Stimulated activated CD8-positive, alpha-beta memory T cell treated with anti-CD3 and anti-CD28 coated beads, Interleukin-2, amount 100 ng/mL, for 48 hours (primary cell): ENCODE measurements around the gene STUB1.

Source experiments
- DNase-seq, 2 donors: peaks; one replicate each; pipeline ENCODE4 v3.0.0-alpha.2; 2020; ENCODE audit warnings: low read depth in 2 of 2

Gene STUB1

DNA sequence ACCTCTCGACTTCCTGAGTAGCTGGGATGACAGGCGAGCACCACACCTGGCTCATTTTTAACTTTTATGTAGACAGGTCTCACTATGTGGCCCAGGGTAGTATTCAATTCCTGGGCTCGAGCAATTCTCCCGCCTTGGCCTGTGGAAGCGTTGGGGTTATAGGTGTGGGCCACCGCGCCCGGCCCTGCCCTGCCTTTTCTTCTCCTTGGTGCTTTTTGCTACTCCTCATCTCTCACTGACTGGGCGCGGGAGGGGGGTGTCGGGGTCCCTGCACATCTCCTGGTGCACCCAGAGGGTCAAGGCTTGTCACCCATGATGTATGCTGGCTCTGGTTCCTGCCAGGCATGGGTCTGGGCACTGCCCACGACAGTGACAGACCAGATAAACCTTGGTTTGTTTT, 35.7 kb upstream of the STUB1 start:
- DNase-seq = no peak

DNA sequence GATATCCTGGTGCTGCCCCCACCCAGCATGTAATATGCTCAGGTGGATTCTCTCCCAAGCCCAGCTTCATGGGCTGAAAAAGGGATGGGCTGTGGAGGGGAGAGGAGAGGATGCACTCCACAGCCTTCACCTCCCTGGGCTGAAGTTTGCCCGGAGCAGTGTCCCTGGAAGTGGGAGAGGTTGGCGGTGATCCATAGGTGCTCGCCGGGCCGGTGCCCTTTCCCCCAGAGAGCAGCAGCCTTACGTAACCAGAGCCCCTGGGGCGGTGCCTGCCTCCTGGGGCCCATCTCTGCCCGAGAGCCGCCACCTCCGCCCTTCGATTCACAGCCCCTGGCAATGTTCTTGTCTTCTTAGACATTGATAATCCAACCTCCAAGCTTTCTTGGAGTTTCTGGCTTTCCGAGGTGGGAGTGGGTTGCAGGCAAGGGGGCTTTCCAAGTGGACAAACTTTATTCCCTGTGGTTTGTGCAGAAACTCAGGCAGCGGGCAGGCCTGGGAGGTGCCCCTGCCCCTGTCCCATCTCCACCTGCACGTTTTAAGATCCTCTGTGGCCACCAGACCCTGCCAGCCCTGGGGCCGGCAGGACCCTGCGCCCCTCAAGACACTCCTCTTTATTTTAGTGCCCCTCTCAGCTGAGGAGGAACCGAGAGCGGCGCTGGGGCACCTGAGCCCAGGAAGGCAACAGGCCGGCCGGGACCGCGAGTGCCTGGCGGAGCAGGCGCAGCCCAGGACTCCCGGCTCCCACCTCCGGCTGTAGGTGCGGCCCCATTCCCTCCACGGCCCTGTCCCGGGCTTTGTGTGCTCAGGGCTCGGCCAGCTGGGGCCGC, 34.1 kb upstream of the STUB1 start:
- no peak for DNase-seq

DNA sequence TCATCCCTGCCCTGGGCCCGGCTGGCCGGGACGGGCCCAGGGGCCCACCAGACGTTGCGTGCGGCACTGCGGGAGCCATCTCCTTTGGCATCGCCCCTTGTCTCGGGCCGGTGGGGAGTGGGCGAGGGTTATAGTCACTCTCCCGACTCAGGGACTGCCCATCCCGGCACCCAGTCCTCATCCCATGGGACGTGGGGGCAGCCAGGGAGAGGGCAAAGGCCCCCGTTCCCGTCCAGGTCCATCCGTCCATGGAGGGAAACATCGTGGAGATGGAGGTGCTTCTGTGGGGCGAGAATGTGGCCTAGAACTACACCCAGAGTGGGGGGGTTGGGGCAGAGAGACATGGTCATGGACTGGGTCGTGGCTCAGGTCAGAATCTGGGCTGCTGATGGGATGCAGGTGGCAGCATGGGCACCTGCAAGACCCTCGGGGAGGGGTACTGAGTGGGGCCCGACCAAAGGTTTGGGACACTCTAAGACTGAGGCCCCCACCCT, 33.5 kb upstream of the STUB1 start:
- no peak for DNase-seq

DNA sequence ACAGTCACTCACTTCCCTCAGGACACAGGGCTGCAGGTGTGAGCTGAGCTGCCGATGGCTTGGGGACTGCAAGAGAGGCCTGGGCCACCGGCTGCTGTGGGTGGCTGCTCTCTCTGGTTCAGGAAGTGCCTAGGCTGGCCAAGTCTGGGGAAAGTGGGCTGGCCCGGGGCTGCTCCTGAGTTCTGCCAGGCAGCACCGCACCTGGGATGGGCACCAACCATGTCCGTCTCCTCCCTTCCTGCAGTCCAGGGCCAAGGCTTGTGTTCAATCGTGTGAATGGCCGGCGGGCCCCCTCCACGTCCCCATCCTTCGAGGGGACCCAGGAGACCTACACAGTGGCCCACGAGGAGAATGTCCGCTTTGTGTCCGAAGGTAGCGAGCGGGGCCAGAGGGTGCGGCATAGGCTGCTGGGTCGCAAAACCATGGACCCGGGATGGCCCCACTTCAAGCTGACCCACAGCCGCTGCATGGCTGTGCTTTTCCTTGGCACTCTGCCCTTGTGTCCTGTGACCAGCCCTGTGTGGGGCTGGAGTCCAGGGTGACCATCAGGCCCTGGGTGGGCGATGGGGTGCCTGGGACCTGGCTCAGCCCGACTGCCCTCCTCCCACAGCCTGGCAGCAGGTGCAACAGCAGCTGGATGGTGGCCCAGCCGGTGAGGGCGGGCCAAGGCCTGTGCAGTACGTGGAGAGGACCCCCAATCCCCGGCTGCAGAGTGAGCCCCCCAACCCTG, 32.9 kb upstream of the STUB1 start:
- DNase-seq = no peak

DNA sequence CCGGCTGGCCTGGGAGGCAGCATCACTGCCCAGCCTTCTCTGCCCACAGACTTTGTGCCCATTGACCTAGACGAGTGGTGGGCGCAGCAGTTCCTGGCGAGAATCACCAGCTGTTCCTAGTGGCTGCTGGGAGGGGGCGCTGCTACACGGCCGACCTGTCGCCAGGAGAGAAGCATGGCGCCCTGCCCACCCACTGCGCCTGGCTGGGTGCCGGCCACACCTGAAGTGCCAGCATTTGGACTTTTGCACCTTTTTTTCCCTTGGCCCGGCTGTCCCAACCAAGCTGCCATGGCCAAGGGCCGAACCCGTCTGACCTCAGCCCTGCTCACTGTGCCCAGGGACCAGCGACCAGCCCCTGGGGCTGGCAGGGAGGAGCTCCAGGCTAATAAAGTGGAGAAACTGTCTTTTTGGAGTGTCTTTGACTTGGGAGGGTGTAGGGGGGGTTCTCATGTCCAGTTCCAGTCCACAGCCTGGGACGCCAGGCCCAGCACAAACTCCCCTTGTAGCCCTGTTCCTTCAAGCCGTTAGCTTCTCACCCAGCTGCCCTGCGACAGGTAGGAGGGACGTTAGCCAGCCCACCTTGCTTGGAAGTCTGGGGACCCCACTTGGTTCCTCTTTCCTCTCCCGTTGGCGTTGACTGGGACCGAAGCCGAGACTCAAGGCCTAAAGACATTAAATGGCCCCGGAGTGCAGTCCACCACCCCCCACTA, 32.0 kb upstream of the STUB1 start:
- DNase-seq = peak in 1 of 2 donors; percentile 42

DNA sequence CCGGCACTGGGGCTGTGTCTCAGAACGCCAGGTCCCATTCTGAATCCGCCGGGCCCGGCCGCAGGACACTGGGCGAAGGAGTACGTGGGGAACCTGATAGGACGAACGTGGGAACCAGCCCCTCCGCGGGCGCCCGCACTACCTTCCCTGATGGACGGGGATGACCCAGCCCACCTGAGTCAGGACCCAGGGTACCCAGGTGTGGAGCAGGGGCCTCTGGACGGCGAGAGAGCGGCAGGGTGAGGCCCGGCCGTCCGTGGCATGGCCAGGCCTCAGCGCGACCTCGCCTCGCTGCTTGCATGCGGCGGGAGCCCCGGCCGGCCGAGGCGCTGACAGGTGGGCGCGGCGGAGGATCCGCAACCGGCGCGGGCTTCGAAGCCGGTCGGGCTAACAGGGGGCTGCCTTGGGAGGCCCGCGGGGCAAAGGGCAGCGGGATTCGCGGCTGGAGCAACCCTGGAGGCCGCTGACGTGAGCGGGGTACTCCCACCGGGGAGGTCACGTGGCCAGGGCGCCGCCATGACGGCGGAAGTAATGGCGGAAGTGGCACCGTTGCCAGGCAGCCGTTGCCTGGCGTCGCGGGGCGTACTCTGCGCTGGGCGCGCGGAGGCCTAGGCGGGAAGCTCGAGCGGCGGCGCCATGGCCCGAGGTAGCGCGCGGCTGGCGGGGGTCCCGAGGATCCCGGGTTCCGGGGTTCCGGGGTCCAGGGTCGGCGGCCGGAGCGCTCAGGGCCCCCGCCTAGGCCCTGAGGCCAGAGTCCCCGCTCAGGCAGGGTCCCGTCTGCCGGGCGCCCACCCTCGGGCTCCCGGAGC, 31.2 kb upstream of the STUB1 start, which contains the start of gene WDR90:
Gene WDR90 (plus strand): TSS at position 585 of the 809 bp plus-strand sequence. CDS start 52 bp downstream, at position 637.
- DNase-seq = peak; percentile 92

DNA sequence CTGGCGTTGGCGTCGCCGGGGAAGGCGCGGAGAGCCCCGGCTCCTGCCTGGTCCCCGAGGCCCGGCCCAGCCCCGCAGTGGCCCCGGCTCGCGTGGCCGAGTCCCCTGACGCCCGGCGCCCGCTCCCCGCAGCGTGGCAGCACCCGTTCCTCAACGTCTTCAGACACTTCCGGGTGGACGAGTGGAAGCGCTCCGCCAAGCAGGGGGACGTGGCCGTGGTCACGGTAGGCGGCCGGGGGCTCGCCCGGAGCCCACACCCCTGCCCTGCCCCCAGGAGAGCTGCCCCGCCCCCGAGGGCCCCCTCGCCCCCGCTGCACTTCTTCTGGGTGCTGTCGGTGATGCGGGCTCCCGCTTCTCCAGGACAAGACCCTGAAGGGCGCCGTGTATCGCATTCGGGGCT, 30.6 kb upstream of the STUB1 start:
- DNase-seq = no peak

DNA sequence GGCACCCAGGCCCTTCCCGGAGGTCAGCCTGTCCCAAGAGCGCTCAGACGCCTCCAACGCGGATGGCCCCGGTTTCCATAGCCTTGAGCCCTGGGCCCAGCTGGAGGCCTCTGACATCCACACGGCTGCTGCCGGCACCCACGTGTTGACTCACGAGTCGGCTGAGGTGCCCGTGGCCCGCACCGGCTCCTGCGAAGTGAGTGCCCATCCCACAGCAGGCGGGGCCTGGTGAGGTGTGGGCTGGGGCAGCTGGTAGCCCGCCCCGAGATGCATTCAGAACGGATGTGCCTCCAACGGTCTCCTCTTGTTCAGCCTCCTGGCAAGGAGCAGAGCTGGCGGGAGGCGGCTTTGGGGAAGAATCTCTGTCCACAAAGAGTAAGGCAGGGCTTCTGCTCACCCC, 28.4 kb upstream of the STUB1 start:
- DNase-seq = no peak

DNA sequence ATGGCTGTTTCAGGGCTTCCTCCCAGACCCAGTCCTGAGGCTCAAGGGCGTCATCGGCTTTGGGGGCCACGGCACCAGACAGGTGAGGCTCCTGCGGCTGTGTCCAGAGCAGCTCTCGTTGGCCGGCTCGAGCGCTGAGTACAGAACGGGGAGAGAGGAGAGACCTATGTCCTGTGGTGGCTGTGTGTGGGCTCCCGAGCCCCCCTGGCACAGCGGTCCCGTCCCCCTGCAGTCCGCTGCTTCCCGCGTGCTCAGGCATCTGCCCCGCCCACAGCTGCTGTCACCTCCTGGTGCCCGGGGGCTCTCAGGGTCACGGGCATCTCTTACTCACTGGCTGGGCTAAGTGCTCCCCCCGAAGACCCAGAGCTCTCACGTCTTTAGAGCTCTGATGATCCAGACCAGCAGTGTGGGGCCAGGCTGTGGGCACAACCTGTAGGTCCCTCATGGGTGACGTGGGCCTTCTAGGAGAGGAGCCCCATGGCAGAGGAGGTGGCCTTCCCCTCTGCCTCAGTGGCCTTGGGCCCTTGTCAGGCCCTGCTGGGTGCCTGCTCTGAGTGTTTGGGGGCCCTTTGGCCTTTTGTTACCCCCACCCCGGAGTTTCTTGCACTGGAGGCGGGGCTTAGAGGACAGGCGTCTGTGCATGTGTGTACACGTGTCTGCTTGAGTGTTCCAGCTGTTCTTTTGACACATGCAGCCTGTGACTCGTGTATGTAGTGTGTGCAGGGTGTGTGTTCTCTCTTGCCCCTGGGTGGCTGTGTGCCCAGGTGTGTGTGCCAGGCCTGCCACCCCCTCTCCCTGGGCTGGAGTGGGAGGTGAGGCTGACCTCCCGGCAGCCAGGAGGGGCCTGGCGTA, 27.5 kb upstream of the STUB1 start:
- DNase-seq = no peak

DNA sequence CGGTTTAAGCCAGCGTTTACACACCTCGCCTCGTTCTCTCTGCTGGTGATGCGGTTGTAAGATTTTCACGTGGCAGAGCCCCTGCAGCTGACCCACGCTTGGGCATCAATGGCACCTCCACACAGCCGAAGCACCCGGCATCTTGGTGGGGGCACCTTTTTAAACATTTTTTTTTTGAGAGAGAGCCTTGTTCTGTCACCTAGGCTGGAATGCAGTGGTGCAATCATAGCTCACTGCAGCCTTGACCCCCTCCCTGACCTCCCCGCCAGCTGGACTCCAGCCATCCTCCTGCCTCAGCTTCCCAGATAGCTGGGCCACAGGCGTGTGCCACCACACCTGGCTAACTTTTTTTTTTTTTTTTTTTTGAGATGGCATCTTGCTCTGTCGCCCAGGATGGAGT, 26.2 kb upstream of the STUB1 start:
- DNase-seq = no peak

DNA sequence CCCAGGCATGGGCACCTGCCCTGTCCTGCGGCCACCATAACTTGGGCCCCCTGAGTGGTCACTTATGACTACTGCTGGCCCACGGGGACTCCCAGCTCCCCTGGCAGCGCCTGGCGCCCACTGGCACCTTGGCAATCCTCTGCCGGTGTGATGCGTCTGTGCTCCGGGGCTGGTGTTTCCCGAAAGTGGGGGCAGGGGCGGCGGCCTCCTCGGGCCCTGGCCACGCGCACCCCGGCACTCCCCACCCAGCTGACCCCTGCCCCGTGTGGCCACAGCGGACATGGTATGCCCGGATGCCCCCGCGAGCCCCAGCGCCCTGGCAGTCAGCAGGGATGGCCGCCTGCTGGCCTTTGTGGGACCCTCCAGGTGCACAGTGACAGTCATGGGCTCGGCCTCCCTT, 22.7 kb upstream of the STUB1 start:
- no peak for DNase-seq

DNA sequence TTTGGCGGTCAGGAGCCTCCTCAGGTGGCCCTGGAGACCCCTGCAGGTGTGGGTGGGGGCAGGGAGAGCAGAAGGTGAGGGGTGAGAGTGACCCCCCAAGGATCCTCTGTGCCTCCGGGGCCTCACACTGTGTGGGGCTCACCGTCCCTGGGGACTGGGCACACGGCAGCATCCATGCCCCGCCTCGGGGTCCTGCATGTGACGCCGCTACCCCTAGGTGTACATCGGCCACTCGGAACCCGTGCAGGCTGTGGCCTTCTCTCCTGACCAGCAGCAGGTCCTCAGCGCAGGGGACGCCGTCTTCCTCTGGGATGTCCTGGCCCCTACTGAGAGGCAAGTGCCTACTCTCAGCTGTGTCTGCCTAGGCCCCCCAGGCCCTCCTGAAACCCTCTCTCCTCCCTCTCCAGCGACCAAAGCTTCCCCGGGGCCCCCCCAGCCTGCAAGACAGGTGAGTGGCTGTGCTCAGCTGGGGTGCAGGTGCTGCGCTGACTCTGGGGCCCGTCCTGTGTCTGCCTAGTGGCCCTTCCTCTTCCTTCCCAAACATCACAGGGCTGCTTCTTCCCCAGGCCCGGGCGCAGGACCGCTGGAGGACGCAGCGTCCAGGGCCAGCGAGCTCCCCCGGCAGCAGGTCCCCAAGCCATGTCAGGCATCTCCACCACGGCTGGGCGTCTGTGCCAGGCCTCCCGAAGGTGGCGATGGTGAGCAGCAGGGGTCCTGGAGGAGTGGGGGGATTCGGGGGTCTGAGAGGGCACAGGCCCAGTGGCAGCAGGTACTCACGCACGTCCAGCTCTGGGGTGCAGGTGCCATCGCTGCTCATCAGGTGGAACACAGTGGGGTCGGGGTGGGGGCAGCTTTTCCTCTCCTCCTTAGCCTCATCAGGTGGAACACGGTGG, 21.3 kb upstream of the STUB1 start:
- no peak for DNase-seq

DNA sequence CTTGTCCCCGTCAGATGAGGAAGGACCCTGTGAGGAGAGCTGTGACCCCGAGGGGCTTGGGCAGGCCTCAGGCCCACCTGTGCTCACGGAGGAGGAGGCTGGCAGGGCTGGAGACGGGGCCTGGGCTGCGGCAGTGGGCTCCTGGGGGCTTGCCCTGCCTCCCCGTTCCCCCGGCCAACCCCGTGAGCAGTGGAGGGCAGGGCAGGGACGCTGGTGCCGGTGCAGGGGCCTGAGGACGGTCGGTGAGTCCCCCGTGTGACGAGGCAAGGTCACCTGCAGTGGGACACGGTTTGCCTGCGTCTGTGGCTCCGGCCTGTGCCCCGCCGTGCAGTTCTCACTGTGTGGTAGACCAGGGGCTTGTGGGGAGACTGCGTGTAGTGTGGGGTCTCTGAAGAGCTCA, 20.6 kb upstream of the STUB1 start:
- DNase-seq = no peak

DNA sequence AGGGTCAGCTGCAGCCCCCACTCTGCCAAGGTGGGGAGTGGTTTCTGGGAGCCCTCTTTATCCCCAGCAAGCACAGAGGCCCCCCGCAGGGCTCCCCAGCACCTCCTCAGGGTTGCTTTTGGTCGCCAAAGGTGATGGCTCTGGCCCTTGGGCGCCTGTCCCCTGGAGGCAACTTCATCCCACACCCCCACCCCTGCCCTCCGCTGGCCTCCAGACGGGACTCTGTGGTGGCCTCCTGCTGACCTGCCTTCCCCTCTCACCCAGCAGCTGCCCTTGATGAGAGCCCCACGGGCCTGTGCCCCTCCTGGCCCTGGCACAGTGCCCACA, 20.1 kb upstream of the STUB1 start:
- DNase-seq = no peak

DNA sequence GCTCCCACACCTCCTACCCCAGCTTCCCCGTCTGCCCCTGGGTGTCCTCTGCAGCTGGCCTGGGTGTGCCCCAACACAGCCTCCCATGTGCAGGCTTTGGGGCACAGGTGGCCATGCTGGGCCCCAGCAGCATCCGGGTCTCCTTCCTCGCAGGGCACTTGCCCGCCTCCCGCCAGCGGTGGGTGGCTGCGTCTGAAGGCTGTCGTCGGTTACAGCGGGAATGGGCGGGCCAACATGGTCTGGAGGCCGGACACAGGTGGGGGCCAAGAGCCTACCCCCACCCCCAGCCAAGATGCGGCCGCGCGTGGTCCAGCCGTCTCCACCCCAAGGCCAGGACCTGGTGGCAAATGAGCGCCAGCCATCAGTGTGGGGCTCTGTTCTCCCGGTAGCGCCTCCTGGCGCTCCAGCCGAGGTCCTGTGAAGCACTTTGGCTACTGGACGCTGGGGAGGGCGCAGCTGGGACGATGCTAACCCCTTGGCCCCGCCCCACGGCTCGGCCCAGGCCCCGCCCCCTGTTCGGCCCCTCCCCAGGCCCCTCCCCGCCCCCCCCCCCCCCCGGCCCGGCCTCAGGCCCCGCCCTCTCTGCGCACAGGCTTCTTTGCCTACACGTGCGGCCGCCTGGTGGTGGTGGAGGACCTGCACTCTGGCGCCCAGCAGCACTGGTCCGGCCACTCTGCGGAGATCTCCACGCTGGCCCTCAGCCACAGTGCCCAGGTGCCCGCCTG, 19.6 kb upstream of the STUB1 start:
- DNase-seq = peak; percentile 46 to 62

DNA sequence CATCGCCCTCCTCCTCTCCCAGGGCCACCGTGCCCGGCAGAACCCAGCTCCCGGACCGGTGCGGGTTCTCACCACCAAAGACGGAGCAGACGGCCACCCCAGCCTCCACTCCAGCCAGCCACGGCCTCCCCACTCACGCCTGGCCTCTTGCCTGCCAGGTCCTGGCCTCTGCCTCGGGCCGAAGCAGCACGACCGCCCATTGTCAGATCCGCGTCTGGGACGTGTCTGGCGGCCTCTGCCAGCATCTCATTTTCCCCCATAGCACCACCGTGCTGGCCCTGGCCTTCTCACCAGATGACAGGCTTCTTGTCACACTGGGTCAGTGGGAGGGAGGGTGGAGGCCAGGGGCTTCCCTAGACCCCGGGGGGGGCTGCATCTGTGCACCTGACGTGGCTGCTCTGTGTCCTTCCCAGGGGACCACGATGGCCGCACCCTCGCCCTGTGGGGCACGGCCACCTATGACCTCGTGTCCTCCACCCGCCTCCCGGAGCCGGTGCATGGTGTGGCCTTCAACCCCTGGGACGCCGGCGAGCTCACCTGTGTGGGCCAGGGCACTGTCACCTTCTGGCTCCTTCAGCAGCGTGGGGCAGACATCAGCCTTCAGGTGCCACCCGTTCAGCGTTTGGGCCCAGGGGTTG, 18.9 kb upstream of the STUB1 start:
- no peak for DNase-seq

DNA sequence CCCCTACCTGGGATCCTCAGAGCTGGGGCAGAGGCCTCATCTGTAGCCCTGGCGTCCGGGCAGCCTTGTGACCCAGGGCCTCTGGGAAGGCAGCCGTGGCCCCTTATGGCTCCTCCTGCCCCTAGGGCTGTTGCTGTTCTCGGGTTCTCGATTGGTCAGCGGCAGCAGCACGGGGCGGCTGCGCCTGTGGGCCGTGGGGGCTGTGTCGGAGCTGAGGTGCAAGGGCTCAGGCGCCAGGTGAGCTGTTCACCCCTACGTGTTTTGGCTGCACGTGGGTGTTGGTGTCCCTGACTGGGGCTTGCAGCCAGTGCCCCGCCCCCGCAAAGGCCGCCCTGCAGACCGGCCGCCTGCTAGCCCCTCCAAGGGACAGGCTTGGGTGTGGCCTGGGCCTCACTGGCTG, 18.1 kb upstream of the STUB1 start:
- no peak for DNase-seq

DNA sequence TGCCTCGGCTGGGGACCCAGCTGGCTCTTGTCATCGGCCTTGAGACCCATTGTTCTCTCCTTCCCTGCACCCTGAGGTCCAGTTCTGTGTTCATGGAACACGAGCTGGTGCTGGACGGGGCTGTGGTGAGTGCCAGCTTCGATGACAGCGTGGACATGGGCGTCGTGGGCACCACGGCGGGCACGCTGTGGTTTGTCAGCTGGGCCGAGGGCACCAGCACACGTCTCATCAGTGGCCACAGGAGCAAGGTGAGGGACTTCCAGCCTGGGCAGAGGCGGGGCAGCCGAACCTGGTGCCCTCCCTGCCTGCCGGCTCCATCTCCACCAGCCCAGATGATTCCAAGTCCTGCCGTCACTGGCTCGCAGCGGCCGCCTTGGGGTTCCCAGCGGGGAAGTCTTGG, 17.6 kb upstream of the STUB1 start:
- DNase-seq = no peak

DNA sequence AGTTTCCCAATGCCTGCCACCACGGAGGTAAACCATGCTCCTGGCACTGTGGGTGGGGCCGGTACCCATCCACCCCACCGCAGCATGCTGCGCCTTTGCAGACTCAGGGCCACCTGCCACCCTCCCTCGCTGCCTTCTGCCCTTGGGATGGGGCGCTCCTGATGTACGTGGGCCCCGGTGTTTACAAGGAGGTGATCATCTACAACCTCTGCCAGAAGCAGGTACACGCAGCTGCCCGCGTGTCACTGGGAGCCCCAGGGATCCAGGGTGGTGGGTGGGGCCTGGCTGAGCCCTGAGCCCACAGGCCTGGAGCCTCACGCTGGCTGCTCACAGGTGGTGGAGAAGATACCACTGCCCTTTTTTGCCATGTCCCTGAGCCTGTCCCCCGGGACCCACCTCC, 13.6 kb upstream of the STUB1 start:
- DNase-seq = no peak
